ENCODE measurements around the gene CUEDC1.
"Not testable (repeated sequence)": the region's sequence is repeated elsewhere in the genome, so short reads cannot be mapped to it uniquely, and the experiment has no call there.

Gene CUEDC1

GRCh38 chr17:57937492-57937891 lies 17.7 kb downstream of the CUEDC1 start:
- DNase-seq, result no peak

- no peak for DNase-seq
These were observed 19.1 kb downstream of the CUEDC1 start for GRCh38 chr17:57935833-57936807.

- DNase-seq, result no peak
These were observed 23.6 kb downstream of the CUEDC1 start for GRCh38 chr17:57931488-57932137.

- DNase-seq, result no peak
These were observed 25.0 kb downstream of the CUEDC1 start for GRCh38 chr17:57930239-57930638.

GRCh38 chr17:57929386-57929785 lies 25.8 kb downstream of the CUEDC1 start:
- DNase-seq, result no peak

DNA sequence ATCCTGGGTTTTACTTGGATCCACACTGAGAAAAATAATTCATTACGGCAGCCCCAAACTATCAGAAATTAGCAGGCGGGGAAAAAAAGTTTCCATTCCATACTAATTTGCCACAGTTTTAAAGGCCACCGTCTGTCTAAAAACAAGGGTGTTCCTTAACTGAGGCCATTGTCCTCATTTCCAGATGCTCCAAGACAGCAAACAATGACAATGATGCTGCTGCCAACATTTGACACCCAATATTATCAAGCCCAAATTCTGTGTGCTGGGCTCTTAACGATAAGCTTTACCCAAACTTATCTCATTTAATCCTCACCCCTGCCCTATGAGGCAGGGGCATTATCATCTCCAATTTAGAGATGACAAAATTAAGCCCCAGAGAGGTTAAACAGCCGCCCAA lies 26.3 kb downstream of the CUEDC1 start:
- DNase-seq, result no peak

- no peak for DNase-seq
These were observed 28.0 kb downstream of the CUEDC1 start for GRCh38 chr17:57927048-57927723.

- no peak for DNase-seq
These were observed 28.5 kb downstream of the CUEDC1 start for GRCh38 chr17:57926723-57927047.

DNA sequence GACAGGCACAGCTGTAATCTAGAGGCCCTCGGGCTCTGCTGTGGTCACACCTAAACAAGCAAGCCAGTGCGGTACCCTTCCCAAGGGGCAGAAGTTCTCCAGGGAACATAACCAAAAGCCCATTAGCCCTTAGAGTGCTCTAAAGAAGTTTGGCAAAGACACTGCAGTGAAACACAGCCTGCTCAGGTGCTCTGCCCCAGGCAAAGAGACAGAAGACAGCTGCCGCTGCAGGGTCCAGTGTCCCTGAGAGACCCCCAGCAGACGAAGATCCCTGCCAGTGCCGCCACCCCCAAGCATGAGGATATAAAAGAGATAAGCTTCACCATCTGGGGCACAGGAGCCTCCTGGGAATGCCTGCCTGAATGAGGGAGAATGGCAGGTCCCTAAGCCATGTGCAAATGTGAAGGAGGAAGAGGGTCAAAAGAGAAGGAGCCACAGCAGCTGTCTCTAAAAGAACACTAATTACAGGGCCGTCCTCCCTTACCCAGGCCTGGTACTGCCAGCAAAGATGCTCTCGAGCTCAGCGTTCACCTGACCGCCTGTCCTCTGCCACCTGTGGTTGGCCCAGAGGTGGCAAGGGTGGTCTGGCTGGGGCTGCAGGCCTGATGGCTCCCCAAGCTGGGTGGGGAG lies 29.7 kb downstream of the CUEDC1 start:
- DNase-seq, result no peak

DNA sequence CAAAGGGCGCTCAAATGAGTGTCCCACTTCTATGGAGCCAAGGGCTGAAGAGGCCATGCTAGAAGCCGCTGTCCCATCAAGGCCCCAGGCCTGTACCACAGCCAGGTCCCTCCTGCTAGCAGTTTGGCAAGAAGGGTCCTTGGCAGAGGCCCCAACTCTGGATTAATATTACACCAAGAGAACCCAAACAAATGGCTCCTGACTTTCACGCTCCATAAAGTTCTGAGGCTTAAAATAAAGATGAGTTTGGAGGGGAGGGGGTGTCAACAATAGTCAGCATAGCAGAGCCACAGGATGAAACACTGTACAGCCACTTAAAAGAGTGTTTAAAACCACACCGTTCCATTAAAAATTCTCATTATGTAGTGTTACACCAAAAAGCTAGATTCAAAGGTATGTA lies 30.5 kb downstream of the CUEDC1 start:
- DNase-seq, result no peak

GRCh38 chr17:57923182-57923872 lies 31.9 kb downstream of the CUEDC1 start:
- DNase-seq, result no peak

- DNase-seq, result not testable (repeated sequence)
These were observed 32.5 kb downstream of the CUEDC1 start for GRCh38 chr17:57922745-57923144.

DNA sequence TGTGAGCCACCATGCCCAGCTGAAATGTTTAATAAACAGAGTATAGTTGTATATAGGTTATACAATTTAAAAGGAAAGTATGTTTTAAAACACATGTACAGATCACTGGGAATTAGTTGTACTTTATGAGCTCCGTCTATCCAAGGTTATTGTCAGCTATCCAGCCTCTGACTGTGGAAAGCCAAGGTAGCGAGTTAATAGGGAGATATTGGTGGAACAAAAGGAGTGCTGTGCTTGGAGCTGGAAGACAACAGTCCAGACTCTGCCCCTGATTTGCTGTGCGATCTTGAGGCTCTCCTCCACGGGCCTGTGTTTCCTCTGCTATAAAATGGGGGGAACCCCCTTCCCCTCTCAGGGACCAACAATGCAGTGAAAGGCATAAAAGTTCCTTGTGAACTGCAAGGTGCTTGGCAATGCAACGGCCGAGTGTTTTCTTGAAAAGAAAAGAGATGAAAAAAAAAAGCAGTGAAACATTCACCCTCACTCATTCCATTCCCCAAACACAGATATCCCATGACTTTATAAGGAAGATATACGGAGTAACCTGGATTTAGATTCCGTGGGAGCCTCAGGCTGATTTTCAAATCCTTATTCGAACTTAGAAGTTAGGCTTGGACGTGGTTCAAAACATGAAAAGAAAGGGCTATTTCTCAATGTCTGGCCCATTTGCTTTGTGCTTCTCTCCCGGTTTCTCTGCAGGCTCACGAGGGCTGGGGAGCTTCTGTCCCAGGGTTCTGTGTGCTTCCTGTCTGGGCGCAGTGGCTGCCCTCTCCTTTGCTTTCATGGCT lies 34.1 kb downstream of the CUEDC1 start:
- no peak for DNase-seq

- no peak for DNase-seq
These were observed 35.3 kb downstream of the CUEDC1 start for GRCh38 chr17:57919918-57920317.

GRCh38 chr17:57918017-57918895 lies 37.0 kb downstream of the CUEDC1 start:
- DNase-seq, result no peak

- peak; percentile 6 to 19 for DNase-seq
These were observed 38.0 kb downstream of the CUEDC1 start for GRCh38 chr17:57916925-57917858.

DNA sequence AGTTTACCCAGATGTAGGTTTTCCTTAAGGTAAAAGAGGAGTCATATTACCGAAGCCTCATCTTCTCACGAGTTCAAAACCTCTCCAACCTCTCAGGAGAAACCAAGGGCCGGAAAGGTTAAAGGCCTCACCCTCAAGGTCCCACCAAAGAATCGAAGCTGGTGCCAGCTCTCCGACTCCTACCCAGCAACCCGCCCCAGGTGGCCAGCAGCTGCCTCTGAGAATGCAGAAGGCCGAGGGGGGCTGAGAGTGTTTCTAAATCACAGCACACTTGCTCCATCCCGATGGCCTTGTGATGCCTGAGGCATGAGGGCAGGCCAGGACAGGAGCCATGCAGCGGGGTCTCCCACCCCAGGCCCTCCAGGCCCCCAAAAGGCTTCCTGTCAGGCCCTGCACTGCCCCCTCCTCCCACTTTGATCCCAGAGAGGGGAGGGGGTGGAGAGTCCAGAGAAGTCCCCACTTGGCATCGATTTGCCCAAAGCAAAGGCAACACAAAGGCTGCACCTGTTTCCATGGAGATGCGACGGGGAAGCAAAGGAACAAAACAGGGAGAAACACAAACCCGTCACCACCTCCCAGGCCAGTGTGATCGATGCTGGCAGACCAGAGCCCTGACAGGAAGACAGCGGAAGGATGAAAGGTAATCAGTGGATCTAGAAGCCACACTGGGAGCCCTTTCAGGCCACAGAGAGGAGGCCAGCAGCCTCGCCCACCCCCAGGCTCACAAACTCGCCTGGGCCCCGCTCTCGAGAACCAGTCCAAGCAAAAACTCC lies 39.0 kb downstream of the CUEDC1 start:
- no peak for DNase-seq

GRCh38 chr17:57915544-57915943 lies 39.7 kb downstream of the CUEDC1 start:
- DNase-seq, result no peak
